ENCODE results near the gene KIF5B. TPM values are rescaled to one million over a fixed set of nuclear protein-coding genes. Genes with fewer than 3 reads are reported as not detected.
A peak's percentile ranks its signal among the peaks of the same experiment; 100 is the strongest.
"Not testable (repeated sequence)": the region's sequence is repeated elsewhere in the genome, so short reads cannot be mapped to it uniquely, and the experiment has no call there.

KIF5B gene
- total and polyA plus RNA-seq, 9 of the 15 experiments (the other 6 are each of a cell fraction or from before 2014, with no cell fraction given), result 24.4 to 94.4 (median 68.9) TPM

GRCh38 chr10:32098566-32099259 is 42.5 kb upstream of the KIF5B start:
- H3K79me2 ChIP-seq (ENCODE audit: control insufficient read depth, insufficient read depth, low read length); H2AFZ ChIP-seq (ENCODE audit: low read depth, low read length); intact Hi-C loops (cut with micrococcal nuclease); H3K4me1 ChIP-seq (replicated peaks in 1 of 2; ENCODE audit: control insufficient read depth in 2 of 2, insufficient read depth in 2 of 2, low read length in 2 of 2); H3K27ac ChIP-seq (ENCODE audit: extremely low read depth, low read depth, low read length); H3K36me3 ChIP-seq (ENCODE audit: control insufficient read depth, insufficient read depth, low read length); BruUV-seq (replicated peaks); in situ Hi-C loops (cut with MboI); FAIRE-seq; DNase-seq (ENCODE audit: extremely low read depth in 1 of 4, low spot score in 3 of 4); H3K9me3 ChIP-seq (replicated peaks; ENCODE audit: control insufficient read depth, insufficient read depth, low read depth, low read length); H4K20me1 ChIP-seq (replicated peaks; ENCODE audit: control insufficient read depth, insufficient read depth, low read length); H3K9ac ChIP-seq (ENCODE audit: insufficient read depth in 1 of 2, low read depth in 2 of 2, low read length in 2 of 2); H3K4me3 ChIP-seq; H3K27me3 ChIP-seq (ENCODE audit: control insufficient read depth in 2 of 2, insufficient read depth in 2 of 2, low read length in 2 of 2); CTCF ChIA-PET (ENCODE audit: low intra/inter-chr PET ratio); POLR2A ChIA-PET; ATAC-seq; H3K9me1 ChIP-seq (ENCODE audit: control insufficient read depth, insufficient read depth, low read length); H3K4me2 ChIP-seq (ENCODE audit: insufficient read depth, low read length): not testable (repeated sequence)
- TF ChIP-seq ZFP36 (IDR thresholded peaks at IDR 0.05; ENCODE audit: low read depth, low read length, partially characterized antibody), result peak; percentile 22
- 8% methylated on average over 4 of the region's 4 CpGs for WGBS (ENCODE audit: insufficient coverage, low coverage, missing lambda C conversion rate)

- Histone ChIP-seq H3K27ac (ENCODE audit: extremely low read depth, low read depth, low read length) (no peak overlapping the region), H3K4me2 (ENCODE audit: insufficient read depth, low read length) (no peak overlapping the region), H3K27me3 (ENCODE audit: control insufficient read depth in 2 of 2, insufficient read depth in 2 of 2, low read length in 2 of 2) (peaks cover 0 to 2% of the 10 kb centered on the region in 2 experiments; a peak in 1 of 5 replicates), H3K9ac (ENCODE audit: insufficient read depth in 1 of 2, low read depth in 2 of 2, low read length in 2 of 2) (no peak overlapping the region), H3K79me2 (ENCODE audit: control insufficient read depth, insufficient read depth, low read length) (no peaks in the 10 kb centered on the region), H2AFZ (ENCODE audit: low read depth, low read length) (no peak overlapping the region), H4K20me1 (replicated peaks; ENCODE audit: control insufficient read depth, insufficient read depth, low read length) (no peaks in the 10 kb centered on the region), H3K4me3 (no peak overlapping the region), H3K36me3 (ENCODE audit: control insufficient read depth, insufficient read depth, low read length) (no peaks in the 10 kb centered on the region), H3K9me3 (replicated peaks; ENCODE audit: control insufficient read depth, insufficient read depth, low read depth, low read length) (0 out of 2 replicates have a peak, but pooled peaks cover 2% of the 10 kb centered on the region), H3K4me1 (replicated peaks in 1 of 2; ENCODE audit: control insufficient read depth in 2 of 2, insufficient read depth in 2 of 2, low read length in 2 of 2) (no peaks in the 10 kb centered on the region), H3K9me1 (ENCODE audit: control insufficient read depth, insufficient read depth, low read length) (no peaks in the 10 kb centered on the region)
- CTCF ChIA-PET (ENCODE audit: low intra/inter-chr PET ratio), result no interaction called here
- FAIRE-seq (no peak), DNase-seq (ENCODE audit: extremely low read depth in 1 of 4, low spot score in 3 of 4) (no peak), ATAC-seq (no peak; the same call in 1 of the 3 replicates)
- in situ Hi-C loops (cut with MboI) (no loop called here), intact Hi-C loops (cut with micrococcal nuclease) (no loop called here)
- WGBS (ENCODE audit: insufficient coverage, low coverage, missing lambda C conversion rate), result 28% methylated on average over 2 of the region's 2 CpGs
- BruUV-seq (replicated peaks), result no TSS peak
- POLR2A ChIA-PET, result no interaction called here
- no peak for TF ChIP-seq SAP30 (IDR thresholded peaks at IDR 0.05; ENCODE audit: borderline replicate concordance, insufficient read depth, low read depth, low read length, poor library complexity, severe bottlenecking)
- TF ChIP-seq ATF3 (IDR thresholded peaks at IDR 0.05), result peak; percentile 80
- no peak for TF ChIP-seq ATF3 (CRISPR knock-in tag; conservative IDR thresholded peaks at IDR 0.05)
- TF ChIP-seq CBX5 (IDR thresholded peaks at IDR 0.05; ENCODE audit: borderline replicate concordance, low read depth), result no peak
- no peak for TF ChIP-seq RBM39 (optimal IDR thresholded peaks at IDR 0.05; ENCODE audit: low read depth, low read length)
- peak; percentile 37; the same call in 1 of the 2 replicates for TF ChIP-seq CEBPB (tag; IDR thresholded peaks at IDR 0.05)
- TF ChIP-seq CEBPG (CRISPR knock-in tag; IDR thresholded peaks at IDR 0.05), result no peak; the same call in 1 of the 2 replicates
- peak in 1 of 2 experiments; percentile 88; a peak in 2 of 4 replicates for TF ChIP-seq CEBPG (tag; conservative IDR thresholded peaks at IDR 0.05 in 1 of 2, IDR thresholded peaks at IDR 0.05 in 1 of 2)
Measured at GRCh38 chr10:32095116-32095733, 39.0 kb upstream of the KIF5B start.

Data from K562 (cell line).